IMR-90 (cell line): ENCODE results near the gene SERPINA3. TPM values are rescaled to one million over a fixed set of nuclear protein-coding genes. Genes with fewer than 3 reads are reported as not detected.

Source experiments
- ATAC-seq: fragments of 200-7000 bp; cut with Tn5 transposase; 2 replicates; pipeline ENCODE4 v1.9.1; 2020; ENCODE audit warnings: low read depth, mild to moderate bottlenecking, moderate library complexity
- BruUV-seq: library from RNA; stranded (reverse); fragments of 400-500 nt; replicated peaks from 2 replicates; lab custom pipeline; 2021; lab: Mats Ljungman, UMichigan
- CTCF ChIA-PET: fragments of 300-600 bp; formaldehyde crosslinking; extraction: SDS; loops from one replicate; lab custom pipeline; 2021; ENCODE audit warnings: antibody characterized with exemption; lab: Yijun Ruan, JAX
- POLR2A ChIA-PET: fragments of 300-600 bp; sonication (Branson Sonifier 250); formaldehyde crosslinking; loops from one replicate; lab custom pipeline; 2022; ENCODE audit warnings: antibody characterized with exemption; ENCODE audit not compliant: unreplicated experiment; lab: Charles Lee
- DNase-seq: peaks from one replicate; pipeline ENCODE4 v3.0.0; 2013
- H2AFZ ChIP-seq: replicated peaks from 2 replicates; pipeline ENCODE3; 2013; ENCODE audit warnings: low read length, mild to moderate bottlenecking; ENCODE audit not compliant: poor library complexity
- H2AK5ac ChIP-seq: 2 replicates; pipeline ENCODE4 v1.6.1; 2013; ENCODE audit warnings: low read depth, low read length, inconsistent platforms
- H2AK9ac ChIP-seq: replicated peaks from 2 replicates; pipeline ENCODE3; 2013; ENCODE audit warnings: mild to moderate bottlenecking, low read depth, low read length, moderate library complexity; ENCODE audit not compliant: poor library complexity
- H2BK120ac ChIP-seq: 2 replicates; pipeline ENCODE4 v1.6.1; 2013; ENCODE audit warnings: low read depth, low read length, inconsistent platforms
- H2BK15ac ChIP-seq: 3 replicates; pipeline ENCODE4 v1.6.1; 2013; ENCODE audit warnings: low read depth, low read length, inconsistent platforms
- H2BK20ac ChIP-seq: 2 replicates; pipeline ENCODE4 v1.6.1; 2013; ENCODE audit warnings: low read depth, mild to moderate bottlenecking, inconsistent platforms, low read length, moderate library complexity
- H2BK5ac ChIP-seq: 2 replicates; pipeline ENCODE4 v1.6.1; 2013; ENCODE audit warnings: mild to moderate bottlenecking, low read depth, low read length, inconsistent platforms; ENCODE audit not compliant: poor library complexity, severe bottlenecking
- H3K14ac ChIP-seq: replicated peaks from 2 replicates; pipeline ENCODE4 v1.6.1; 2013; ENCODE audit warnings: low read depth, low read length, inconsistent platforms
- H3K18ac ChIP-seq: 2 replicates; pipeline ENCODE4 v1.6.1; 2013; ENCODE audit warnings: low read depth, low read length, control low read depth
- H3K23ac ChIP-seq: 2 replicates; pipeline ENCODE4 v1.6.1; 2013; ENCODE audit warnings: low read depth, low read length, inconsistent platforms
- H3K27ac ChIP-seq: 2 replicates; pipeline ENCODE4 v1.5.1; 2013; ENCODE audit warnings: mild to moderate bottlenecking, control low read depth, low read length; ENCODE audit not compliant: insufficient read depth
- H3K27me3 ChIP-seq: 2 replicates; pipeline ENCODE4 v1.6.1; 2013; ENCODE audit warnings: low read length; ENCODE audit not compliant: control insufficient read depth, insufficient read depth
- H3K36me3 ChIP-seq: 2 replicates; pipeline ENCODE4 v1.6.1; 2013; ENCODE audit warnings: low read length, mixed read lengths; ENCODE audit not compliant: control insufficient read depth, insufficient read depth
- H3K4ac ChIP-seq: 2 replicates; pipeline ENCODE4 v1.6.1; 2013; ENCODE audit warnings: low read depth, low read length, inconsistent platforms
- H3K4me1 ChIP-seq: 2 replicates; pipeline ENCODE4 v1.6.1; 2013; ENCODE audit warnings: low read length, mixed read lengths; ENCODE audit not compliant: control insufficient read depth, insufficient read depth
- H3K4me2 ChIP-seq: 2 replicates; pipeline ENCODE4 v1.6.1; 2013; ENCODE audit warnings: low read depth, mild to moderate bottlenecking, control low read depth, low read length, moderate library complexity
- H3K4me3 ChIP-seq: 2 replicates; pipeline ENCODE4 v1.5.1; 2013; ENCODE audit warnings: low read depth, mild to moderate bottlenecking, control low read depth, low read length, moderate library complexity; ENCODE audit not compliant: insufficient read depth
- H3K56ac ChIP-seq: 2 replicates; pipeline ENCODE4 v1.6.1; 2013; ENCODE audit warnings: low read length, inconsistent platforms; ENCODE audit not compliant: insufficient read depth; ENCODE audit errors: extremely low read depth
- H3K79me1 ChIP-seq, 2 experiments: 2 replicates each; pipeline ENCODE4 v1.6.1; 2013; ENCODE audit warnings: low read length in 2 of 2, inconsistent platforms in 1 of 2, low read depth in 1 of 2
- H3K9ac ChIP-seq: 2 replicates; pipeline ENCODE4 v1.6.1; 2013; ENCODE audit warnings: low read depth, low read length, control low read depth
- H3K9me1 ChIP-seq: 2 replicates; pipeline ENCODE4 v1.6.1; 2013; ENCODE audit warnings: low read length, inconsistent platforms; ENCODE audit not compliant: insufficient read depth
- H3K9me3 ChIP-seq: 2 replicates; pipeline ENCODE4 v1.6.1; 2013; ENCODE audit warnings: low read length; ENCODE audit not compliant: control insufficient read depth, insufficient read depth
- H4K20me1 ChIP-seq: 2 replicates; pipeline ENCODE4 v1.6.1; 2013; ENCODE audit warnings: low read length, inconsistent platforms; ENCODE audit not compliant: insufficient read depth
- H4K5ac ChIP-seq: 2 replicates; pipeline ENCODE4 v1.6.1; 2013; ENCODE audit warnings: mild to moderate bottlenecking, low read depth, low read length, control low read depth
- H4K8ac ChIP-seq, 2 experiments: 2 replicates each; pipeline ENCODE4 v1.6.1; 2013; ENCODE audit warnings: low read depth in 2 of 2, low read length in 2 of 2, control low read depth in 1 of 2, inconsistent platforms in 1 of 2
- H4K91ac ChIP-seq: 2 replicates; pipeline ENCODE4 v1.6.1; 2013; ENCODE audit warnings: low read depth, low read length, inconsistent platforms; ENCODE audit not compliant: insufficient read depth
- BHLHE40 ChIP-seq: fragments of 150-350 bp; IDR thresholded peaks from 2 replicates; pipeline ENCODE4 v1.6.1; 2016; ENCODE audit warnings: mild to moderate bottlenecking, low read depth, low read length
- CEBPB ChIP-seq: IDR thresholded peaks from 2 replicates; pipeline ENCODE4 v1.6.1; 2012; ENCODE audit warnings: low read depth, low read length, improper control_type of control experiment
- CHD1 ChIP-seq: IDR thresholded peaks from 2 replicates; pipeline ENCODE4 v1.6.1; 2012; ENCODE audit warnings: low read depth, low read length, improper control_type of control experiment
- CTCF ChIP-seq: conservative IDR thresholded peaks from 2 replicates; pipeline ENCODE4 v1.5.1; 2012; ENCODE audit warnings: mild to moderate bottlenecking, low read depth, low read length, improper control_type of control experiment
- ELK1 ChIP-seq: fragments of 150-350 bp; IDR thresholded peaks from 2 replicates; pipeline ENCODE4 v1.6.1; 2016; ENCODE audit warnings: low read depth, mild to moderate bottlenecking, low read length, moderate library complexity, borderline replicate concordance
- FOS ChIP-seq: fragments of 150-350 bp; IDR thresholded peaks from 2 replicates; pipeline ENCODE4 v1.6.1; 2016; ENCODE audit warnings: low read depth, low read length
- MAFK ChIP-seq: IDR thresholded peaks from 2 replicates; pipeline ENCODE4 v1.6.1; 2012; ENCODE audit warnings: low read depth, low read length, improper control_type of control experiment
- MAZ ChIP-seq: IDR thresholded peaks from 2 replicates; pipeline ENCODE4 v1.6.1; 2012; ENCODE audit warnings: low read depth, mild to moderate bottlenecking, low read length, improper control_type of control experiment, moderate library complexity, borderline replicate concordance
- MXI1 ChIP-seq: IDR thresholded peaks from 2 replicates; pipeline ENCODE4 v1.6.1; 2012; ENCODE audit warnings: low read depth, mild to moderate bottlenecking, low read length, moderate library complexity, borderline replicate concordance
- NFE2L2 ChIP-seq: fragments of 150-350 bp; IDR thresholded peaks from 2 replicates; pipeline ENCODE4 v1.6.1; 2016; ENCODE audit warnings: low read depth, mild to moderate bottlenecking, low read length
- POLR2A ChIP-seq: IDR thresholded peaks from 2 replicates; pipeline ENCODE4 v1.6.1; 2012; ENCODE audit warnings: mild to moderate bottlenecking, low read depth, low read length
- RAD21 ChIP-seq: IDR thresholded peaks from 2 replicates; pipeline ENCODE4 v1.6.1; 2012; ENCODE audit warnings: low read length, improper control_type of control experiment
- RCOR1 ChIP-seq: IDR thresholded peaks from 2 replicates; pipeline ENCODE4 v1.6.1; 2012; ENCODE audit warnings: mild to moderate bottlenecking, low read length, improper control_type of control experiment; ENCODE audit not compliant: insufficient replicate concordance
- RFX5 ChIP-seq: IDR thresholded peaks from 2 replicates; pipeline ENCODE4 v1.8.0; 2012; ENCODE audit warnings: low read depth, mild to moderate bottlenecking, low read length, moderate library complexity
- SMC3 ChIP-seq: fragments of 150-350 bp; IDR thresholded peaks from 2 replicates; pipeline ENCODE4 v1.6.1; 2016; ENCODE audit warnings: low read depth, mild to moderate bottlenecking, antibody characterized with exemption, low read length, moderate library complexity
- USF2 ChIP-seq: fragments of 150-350 bp; IDR thresholded peaks from 2 replicates; pipeline ENCODE4 v1.6.1; 2017; ENCODE audit warnings: mild to moderate bottlenecking, antibody characterized with exemption, low read length, low read depth
- WGBS, 2 experiments: methylation state at CpG; one replicate each; pipeline versions ENCODE4 v1.1.5 to v1.1.7; 2013; ENCODE audit warnings: missing lambda C conversion rate in 2 of 2; ENCODE audit not compliant: insufficient read length in 1 of 2; ENCODE audit errors: extremely low coverage in 2 of 2; 5-methylcytosine and 5-hydroxymethylcytosine counted together
- dilution Hi-C: fragments of 300-500 bp; cut with HindIII; formaldehyde crosslinking; loops from one replicate; pipeline ENCODE4 v1.14.3; 2018; ENCODE audit warnings: low sequenced_read_pairs; ENCODE audit not compliant: unreplicated experiment
- in situ Hi-C: fragments of 300-500 bp; cut with MboI; formaldehyde crosslinking; loops from 3 replicates; pipeline ENCODE4 v1.14.3; 2019; ENCODE audit warnings: low sequenced_read_pairs, inconsistent platforms, mixed read lengths
- intact Hi-C: fragments of 100-400 bp; cut with micrococcal nuclease; formaldehyde crosslinking; loops from 2 replicates; pipeline ENCODE4 v1.10.0; 2022
- polyA plus RNA-seq, 3 experiments: library from polyadenylated mRNA; depleted of rRNA; stranded (reverse); fragments of >200 nt; gene quantifications; 2 replicates each; pipeline ENCODE4 v1.2.3, GENCODE V29; 2012; ENCODE audit warnings: low replicate concordance in 1 of 3
- total RNA-seq: library from RNA; depleted of rRNA; stranded (reverse); fragments of >200 nt; gene quantifications from 2 replicates; pipeline ENCODE4 v1.2.3, GENCODE V29; 2012

Gene SERPINA3
- total and polyA plus RNA-seq, 2 of the 4 experiments (the other 2 are of a cell fraction), result 0.36 to 0.48 TPM

- no peak overlapping the region for H3K4me3 ChIP-seq
- H2AFZ ChIP-seq, result no peak overlapping the region
- no peak overlapping the region for H2AK5ac ChIP-seq
- H3K14ac ChIP-seq, result no peak overlapping the region
- H3K9ac ChIP-seq, result no peak overlapping the region
- no peaks in the 10 kb centered on the region for H3K9me3 ChIP-seq
- DNase-seq (no peak), ATAC-seq (no peak)
- H3K23ac ChIP-seq, result no peak overlapping the region
- H4K91ac ChIP-seq, result no peak overlapping the region
- no peaks in the 10 kb centered on the region for H3K36me3 ChIP-seq
- POLR2A ChIA-PET, result no interaction called here
- WGBS, 2 experiments, result no CpG with 5 or more reads among the region's 7 CpGs
- CTCF ChIA-PET, result no interaction called here
- H4K8ac ChIP-seq, result no peak overlapping the region; a peak in 1 of 4 replicates
- no peak overlapping the region for H3K4me2 ChIP-seq
- in situ Hi-C loops (no loop called here), intact Hi-C loops (no loop called here), dilution Hi-C loops (no loop called here)
- H2AK9ac ChIP-seq, result no peak overlapping the region
- H3K4me1 ChIP-seq, result peaks cover 5% of the 10 kb centered on the region
- no peaks in the 10 kb centered on the region for H3K79me1 ChIP-seq
- BruUV-seq, result no TSS peak
- no peak overlapping the region for H4K5ac ChIP-seq
- no peak overlapping the region for H2BK20ac ChIP-seq
- no peak overlapping the region for H2BK120ac ChIP-seq
- TF ChIP-seq MAFK (no peak), RFX5 (no peak), BHLHE40 (no peak), USF2 (no peak), POLR2A (no peak), SMC3 (no peak), RCOR1 (no peak), MAZ (no peak), CEBPB (no peak), FOS (no peak), MXI1 (no peak), RAD21 (no peak), ELK1 (no peak), CHD1 (no peak), NFE2L2 (no peak), CTCF (no peak)
- no peak overlapping the region for H3K4ac ChIP-seq
- H4K20me1 ChIP-seq, result no peaks in the 10 kb centered on the region
- H3K27ac ChIP-seq, result no peak overlapping the region
- H3K56ac ChIP-seq, result no peak overlapping the region
- H2BK5ac ChIP-seq, result no peak overlapping the region
- no peaks in the 10 kb centered on the region for H3K27me3 ChIP-seq
- no peak overlapping the region for H2BK15ac ChIP-seq
- no peaks in the 10 kb centered on the region; the same call in 1 of the 2 replicates for H3K9me1 ChIP-seq
- H3K18ac ChIP-seq, result no peak overlapping the region
Measured at GRCh38 chr14:94673071-94673470, 60.9 kb downstream of the SERPINA3 start.
